HK-2 (cell line): Measurements from ENCODE around the gene NOM1.
"Not testable (repeated sequence)": the region's sequence is repeated elsewhere in the genome, so short reads cannot be mapped to it uniquely, and the experiment has no call there.

Experiments used
- DNase-seq: peaks from one replicate; pipeline ENCODE4 v3.0.0-alpha.2; 2018; ENCODE audit not compliant: unreplicated experiment

The NOM1 gene, protein sequence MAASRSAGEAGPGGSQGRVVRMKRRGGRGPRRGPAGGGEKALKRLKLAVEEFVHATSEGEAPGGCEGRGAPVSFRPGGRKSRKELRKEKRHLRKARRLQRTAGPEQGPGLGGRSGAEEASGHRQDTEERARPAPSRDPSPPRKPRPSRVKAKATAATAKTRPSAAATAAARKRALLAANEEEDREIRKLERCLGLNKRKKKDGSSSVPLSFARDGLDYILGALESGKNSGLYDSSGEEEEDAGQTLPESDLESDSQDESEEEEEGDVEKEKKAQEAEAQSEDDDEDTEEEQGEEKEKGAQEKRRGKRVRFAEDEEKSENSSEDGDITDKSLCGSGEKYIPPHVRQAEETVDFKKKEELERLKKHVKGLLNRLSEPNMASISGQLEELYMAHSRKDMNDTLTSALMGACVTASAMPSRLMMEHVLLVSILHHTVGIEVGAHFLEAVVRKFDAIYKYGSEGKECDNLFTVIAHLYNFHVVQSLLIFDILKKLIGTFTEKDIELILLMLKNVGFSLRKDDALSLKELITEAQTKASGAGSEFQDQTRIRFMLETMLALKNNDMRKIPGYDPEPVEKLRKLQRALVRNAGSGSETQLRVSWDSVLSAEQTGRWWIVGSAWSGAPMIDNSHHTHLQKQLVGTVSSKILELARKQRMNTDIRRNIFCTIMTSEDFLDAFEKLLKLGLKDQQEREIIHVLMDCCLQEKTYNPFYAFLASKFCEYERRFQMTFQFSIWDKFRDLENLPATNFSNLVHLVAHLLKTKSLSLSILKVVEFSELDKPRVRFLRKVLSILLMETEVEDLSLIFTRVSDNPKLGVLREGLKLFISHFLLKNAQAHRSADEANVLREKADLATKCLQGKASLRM

DNA sequence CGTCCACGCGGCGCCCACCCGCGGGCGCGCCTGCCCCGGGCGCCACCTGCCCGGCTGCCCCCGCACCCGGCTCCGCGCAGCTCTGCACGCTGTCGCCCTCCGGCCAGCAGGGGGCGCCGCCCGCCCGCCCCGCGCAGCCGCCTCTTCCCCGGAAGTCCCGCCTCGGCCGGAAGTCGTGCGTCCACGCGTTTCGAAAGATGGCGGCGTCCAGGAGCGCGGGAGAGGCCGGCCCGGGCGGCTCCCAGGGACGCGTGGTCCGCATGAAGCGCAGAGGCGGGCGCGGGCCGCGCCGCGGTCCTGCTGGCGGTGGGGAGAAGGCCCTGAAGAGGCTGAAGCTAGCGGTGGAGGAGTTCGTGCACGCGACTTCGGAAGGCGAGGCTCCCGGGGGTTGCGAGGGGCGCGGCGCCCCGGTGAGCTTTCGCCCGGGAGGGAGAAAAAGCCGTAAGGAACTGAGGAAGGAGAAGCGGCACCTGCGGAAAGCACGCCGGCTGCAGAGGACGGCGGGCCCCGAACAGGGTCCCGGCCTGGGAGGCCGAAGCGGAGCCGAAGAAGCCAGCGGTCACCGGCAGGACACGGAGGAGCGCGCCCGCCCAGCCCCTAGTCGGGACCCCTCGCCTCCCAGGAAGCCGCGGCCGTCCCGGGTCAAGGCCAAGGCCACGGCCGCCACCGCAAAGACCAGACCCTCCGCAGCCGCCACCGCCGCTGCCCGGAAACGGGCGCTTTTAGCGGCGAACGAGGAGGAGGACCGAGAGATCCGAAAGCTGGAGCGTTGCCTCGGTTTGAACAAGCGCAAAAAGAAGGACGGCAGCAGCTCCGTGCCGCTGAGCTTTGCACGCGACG, at the start of gene NOM1:
NOM1 (plus strand) TSS at position 172 of the 840 bp plus-strand sequence; CDS start at position 198, 26 bp downstream.
- peak; percentile 90 for DNase-seq

DNA sequence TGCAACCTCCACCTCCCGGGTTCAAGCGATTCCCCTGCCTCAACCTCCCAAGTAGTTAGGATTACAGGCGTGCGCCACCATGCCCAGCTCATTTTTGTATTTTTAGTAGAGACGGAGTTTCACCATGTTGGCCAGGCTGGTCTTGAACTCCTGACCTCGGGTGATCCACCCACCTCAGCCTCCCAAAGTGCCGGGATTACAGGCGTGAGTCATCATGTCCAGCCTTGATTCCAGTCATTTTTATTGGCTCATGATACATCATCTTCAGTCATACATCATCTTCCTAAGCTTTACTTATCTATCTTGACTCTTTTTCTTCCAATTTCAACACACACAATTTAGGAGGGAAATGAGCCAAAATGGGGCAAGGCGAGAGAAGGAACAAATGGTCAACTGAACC, 49.4 kb upstream of the NOM1 start:
- DNase-seq, result not testable (repeated sequence)

DNA sequence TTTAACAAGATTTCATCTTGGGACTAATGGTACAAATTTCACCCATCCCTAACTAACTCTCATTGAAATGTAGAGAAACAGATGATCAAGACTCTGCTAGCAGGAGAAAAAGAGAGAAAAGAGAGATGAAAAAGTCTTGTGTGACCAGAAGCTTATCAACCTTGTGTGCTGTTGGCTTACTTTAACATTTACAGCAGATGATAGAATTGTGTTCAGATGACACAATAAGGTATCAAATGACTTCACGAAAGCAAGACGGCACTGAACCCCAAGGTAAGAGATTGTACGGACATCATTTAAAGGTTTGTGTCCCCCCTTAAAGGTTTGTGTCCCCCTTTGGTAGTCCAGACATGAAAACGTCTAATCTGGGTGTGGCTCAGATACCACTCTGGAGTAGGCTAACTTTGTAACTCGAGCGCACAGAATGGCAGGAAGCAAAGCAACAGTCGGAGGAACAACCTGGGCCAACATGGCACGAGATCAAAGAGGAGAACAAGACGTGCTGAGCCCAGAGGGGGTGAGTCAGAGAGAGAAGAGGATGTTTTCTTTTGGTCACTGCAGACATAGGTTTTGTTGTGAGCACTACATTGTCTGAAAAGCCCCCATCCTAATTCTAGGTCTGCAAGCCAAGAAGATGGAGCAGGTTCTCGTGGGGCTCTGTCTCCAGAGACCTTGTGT, 46.1 kb upstream of the NOM1 start:
- DNase-seq, result no peak

DNA sequence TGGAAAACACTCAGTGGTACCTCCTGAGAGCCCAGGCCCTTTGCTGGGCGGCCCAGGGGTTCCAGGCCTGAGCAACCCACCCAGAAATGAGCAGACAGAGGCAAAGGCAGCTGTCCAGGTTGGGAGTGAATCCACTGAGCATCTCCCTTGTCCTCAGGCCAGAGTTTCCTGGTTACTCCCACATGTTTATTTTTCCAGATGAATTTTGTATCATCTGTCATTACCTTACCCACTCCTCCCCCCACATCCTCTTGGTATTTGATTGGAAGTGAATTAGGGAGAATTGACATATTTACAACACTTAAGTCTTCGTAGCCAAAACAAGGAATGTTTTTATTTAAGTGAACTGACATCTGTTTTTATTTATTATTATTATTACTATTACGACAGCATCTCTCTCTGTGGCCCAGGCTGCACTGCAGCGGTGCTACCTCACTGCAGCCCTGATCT, 43.3 kb upstream of the NOM1 start:
- DNase-seq, result no peak

DNA sequence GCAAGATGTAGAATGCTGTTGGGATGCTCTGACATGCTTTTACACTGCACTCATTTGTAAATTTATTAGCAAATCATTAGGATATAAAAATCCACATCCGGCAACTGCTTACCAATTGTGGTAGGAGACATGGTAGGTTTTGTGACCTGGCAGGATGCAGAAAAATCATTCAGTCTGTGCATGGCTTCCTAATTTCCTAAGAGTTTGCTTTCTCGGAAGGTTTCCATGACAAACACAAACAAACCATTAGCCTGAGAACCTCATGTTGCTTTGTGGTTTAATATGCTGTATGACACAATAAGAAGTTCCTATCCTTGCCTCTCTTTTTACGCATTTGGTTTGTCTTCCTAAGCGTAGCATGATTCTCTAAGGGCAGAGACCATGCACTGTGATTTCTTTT, 41.9 kb upstream of the NOM1 start:
- no peak for DNase-seq

DNA sequence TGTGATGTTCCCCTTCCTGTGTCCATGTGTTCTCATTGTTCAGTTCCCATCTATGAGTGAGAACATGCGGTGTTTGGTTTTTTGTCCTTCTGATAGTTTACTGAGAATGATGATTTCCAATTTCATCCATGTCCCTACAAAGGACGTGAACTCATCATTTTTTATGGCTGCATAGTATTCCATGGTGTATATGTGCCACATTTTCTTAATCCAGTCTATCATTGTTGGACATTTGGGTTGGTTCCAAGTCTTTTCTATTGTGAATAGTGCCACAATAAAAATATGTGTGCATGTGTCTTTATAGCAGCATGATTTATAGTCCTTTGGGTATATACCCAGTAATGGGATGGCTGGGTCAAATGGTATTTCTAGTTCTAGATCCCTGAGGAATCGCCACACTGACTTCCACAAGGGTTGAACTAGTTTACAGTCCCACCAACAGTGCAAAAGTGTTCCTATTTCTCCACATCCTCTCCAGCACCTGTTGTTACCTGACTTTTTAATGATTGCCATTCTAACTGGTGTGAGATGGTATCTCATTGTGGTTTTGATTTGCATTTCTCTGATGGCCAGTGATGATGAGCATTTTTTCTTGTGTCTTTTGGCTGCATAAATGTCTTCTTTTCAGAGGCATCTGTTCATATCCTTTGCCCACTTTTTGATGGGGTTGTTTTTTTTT, 39.8 kb upstream of the NOM1 start:
- not testable (repeated sequence) for DNase-seq

DNA sequence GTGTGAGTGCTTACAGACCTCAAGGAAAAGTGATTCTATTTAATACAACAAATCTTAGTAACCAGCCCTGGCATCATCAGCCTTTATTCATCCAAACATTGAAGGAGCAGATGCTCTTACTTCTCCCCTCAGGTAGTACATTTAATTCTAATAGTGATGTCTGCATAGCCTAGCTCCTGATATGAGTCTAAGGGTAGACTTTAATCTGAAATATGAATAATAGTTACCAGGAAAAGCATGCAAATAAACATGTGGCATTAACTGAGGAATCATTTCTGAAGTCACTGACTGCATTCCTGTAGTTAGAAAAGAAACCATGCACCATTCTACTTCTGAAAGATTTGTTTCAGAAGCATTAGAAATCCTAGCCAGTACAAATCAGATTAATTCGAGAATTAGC, 30.9 kb upstream of the NOM1 start:
- no peak for DNase-seq

DNA sequence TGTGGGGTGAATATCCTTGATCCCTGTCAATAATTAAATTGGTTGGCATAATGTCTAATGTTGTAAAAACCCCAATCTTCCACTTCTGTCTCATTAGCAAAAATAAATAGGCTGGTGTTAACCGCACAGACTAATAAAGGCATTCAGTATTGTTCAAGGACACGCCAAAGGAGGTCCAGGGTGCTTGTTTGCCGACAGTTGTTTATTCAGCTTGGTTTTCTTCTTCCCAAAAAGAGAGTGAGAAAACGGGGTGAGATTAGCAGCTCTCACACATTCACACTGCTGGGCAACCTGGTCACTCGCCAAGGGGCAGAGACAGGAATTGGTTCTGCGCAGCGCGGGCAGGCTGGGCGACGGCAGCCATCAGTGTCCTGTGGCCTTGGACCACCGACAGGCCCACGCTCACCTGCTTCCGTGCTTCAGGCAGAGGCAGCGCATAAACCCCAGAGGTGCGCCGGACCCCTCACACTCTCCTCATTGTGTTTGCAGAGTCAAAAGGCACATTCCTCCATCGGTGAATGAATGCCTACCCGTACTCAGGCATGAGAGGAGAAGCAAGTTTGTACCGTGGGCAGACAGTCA, 30.3 kb upstream of the NOM1 start:
- DNase-seq, result no peak

DNA sequence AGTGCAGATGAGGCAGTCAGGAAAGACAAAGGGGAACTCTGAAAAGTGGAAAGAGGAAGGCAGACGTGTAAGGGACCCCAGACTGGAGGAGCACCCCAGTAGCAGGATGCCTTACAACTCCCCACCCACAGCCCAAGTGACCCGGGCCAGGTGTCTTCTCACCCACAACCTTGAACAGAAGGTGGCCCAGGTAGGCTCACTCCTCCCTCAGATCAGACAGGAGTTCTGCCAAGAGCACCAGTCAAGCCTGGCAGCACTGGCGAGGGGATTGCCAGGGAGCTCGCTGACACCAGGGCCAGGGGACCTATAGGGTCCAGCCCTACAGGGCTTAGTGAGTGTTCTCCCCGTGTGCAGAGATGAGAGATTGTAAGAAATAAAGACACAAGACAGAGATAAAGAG, 29.4 kb upstream of the NOM1 start:
- no peak for DNase-seq

DNA sequence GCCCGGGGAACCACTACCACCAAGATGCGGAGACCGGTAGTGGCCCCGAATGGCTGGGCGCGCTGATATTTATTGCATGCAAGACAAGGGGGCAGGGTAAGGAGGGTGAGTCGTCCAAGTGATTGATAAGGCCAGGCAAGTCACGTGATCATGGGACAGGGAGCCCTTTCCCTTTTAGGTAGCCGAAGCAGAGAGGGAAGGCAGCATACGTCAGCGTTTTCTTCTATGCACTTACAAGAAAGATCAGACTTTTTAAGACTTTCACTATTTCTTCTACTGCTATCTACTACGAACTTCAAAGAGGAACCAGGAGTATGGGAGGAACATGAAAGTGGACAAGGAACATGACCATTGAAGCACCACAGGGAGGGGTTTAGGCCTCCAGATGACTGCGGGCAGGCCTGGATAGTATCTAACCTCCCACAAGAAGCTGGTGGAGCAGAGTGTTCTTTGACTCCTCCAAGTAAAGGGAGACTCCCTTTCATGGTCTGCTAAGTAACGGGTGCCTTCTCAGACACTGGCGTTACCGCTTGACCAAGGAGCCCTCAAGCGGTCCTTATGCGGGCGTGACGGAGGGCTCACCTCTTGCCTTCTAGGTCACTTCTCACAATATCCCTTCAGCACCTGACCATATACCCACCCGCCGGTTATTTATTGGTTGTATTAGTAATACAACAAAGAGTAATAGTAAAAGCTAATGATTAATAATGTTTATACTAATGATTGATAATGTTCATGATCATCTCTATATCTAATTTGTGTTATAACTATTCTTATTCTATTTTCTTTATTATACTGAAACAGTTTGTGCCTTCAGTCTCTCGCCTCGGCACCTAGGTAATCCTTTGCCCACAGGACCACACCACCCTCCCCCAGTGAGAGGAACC, 28.8 kb upstream of the NOM1 start:
- DNase-seq, result not testable (repeated sequence)

DNA sequence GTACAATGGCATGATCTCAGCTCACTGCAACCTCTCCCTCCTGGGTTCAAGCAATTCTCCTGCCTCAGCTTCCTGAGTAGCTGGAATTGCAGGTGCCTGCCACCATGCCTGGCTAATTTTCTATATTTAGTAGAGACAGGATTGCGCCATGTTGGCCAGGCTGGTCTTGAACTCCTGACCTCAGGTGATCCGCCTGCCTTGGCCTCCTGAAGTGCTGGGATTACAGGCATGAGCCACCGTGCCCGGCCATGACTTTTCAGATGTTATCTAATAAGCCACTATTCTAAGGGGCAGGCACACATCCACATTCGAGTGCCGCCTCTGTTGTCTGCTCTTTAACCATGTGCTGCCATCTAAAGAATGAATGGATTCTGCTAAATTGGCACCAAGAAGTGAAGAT, 27.2 kb upstream of the NOM1 start:
- not testable (repeated sequence) for DNase-seq

DNA sequence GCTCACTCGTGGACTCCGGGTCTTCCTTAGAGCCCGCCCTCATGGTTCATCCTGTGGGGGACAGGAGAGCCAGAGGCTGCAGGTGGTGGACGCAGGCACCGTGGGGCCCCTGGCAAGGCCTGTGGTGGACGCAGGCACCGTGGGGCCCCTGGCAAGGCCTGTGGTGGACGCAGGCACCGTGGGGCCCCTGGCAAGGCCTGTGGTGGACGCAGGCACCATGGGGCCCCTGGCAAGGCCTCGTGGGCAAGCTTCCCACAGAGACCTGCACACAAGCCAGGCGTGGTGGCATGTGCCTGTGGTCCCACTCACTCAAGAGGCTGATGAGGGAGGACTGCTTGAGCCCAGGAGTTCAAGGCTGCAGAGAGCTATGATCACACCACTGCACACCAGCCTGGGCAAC, 23.7 kb upstream of the NOM1 start:
- DNase-seq, result not testable (repeated sequence)

DNA sequence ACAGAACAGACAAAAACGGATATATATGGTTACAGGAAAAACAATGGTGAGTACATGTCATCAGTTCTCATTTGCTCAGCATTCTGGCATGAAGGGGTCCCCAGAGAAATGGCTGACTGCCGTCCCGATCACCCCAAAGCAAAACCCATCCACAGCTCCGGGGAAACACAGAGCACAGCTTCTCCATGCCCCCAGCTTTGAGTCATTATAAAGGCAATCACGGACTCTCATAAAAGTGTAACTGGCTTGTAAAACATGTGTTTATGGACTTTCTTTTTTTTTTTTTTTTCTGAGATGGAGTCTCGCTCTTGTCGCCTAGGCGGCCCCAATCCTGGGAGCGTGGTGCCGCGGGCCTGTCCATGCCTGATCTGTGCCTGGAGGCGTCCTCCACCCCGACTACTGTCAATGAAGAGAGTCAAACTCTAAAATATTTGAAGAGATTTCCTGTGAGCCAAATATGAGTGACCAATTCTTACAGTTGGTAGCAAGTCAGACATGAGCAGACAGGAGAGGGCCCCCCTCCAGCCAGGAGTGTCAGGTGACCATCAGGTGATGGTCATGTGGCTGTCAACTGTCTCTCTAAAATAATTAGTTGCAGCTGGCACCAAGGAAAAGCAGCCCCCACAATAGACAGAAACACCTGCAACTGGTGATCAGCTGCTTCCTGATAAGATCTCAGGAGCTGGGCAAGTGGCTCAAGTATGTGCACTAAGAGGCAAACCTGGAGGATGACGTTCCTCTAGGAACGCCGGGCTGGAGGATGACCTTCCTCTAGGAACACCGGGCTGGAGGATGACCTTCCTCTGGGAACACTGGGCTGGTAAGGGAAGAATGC, 21.7 kb upstream of the NOM1 start:
- no peak for DNase-seq

DNA sequence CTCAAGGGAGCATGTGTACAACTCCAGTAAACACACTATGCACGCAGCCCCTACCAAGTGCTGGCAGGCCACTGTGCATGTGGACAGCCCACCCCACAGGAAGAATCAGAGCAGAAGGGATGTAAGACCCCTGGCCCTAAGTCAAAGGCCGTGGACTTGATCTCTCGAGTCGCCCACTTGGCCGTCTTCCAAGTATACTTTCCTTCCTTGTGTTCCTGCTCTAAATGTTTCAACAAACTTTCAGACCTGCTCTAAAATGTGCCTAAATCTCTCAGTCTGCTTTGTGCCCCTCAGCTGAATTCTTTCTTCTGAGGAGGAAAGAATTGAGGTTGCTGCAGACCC, 21.1 kb upstream of the NOM1 start:
- no peak for DNase-seq

DNA sequence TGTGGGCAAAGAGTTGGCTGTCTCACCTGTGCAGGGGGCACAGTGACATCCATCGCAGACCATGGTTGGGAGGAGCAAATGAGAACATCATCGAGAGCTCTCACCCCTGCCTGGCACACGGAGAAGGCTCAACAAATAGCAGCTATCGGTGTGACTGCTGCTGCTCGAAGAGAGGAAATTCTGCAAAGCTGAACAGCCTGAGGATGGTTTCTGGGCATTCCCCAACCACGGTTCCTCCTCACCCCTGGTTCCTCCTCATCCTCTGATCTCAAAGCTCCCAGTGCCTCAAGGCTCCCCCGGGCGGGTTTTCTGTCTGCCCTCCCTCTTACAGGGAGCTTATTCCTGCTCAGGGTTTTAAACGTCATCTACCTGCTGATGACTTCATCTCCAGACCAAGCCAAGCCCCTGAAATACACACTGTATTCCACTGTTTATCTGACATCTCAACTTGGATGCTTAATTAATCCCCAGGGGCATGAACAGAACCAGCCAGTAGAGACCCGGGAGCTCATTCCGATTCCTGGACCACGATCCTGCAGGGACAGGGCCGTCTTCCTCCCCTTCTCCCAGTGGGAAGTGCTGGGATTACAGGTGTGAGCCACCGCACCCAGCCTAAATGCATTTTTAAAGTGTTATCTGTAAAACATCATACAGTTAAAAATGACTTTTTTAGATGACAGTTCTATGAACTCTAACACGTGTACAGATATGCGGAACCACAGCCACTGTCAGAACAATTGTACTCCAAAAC, 19.5 kb upstream of the NOM1 start:
- DNase-seq, result no peak

DNA sequence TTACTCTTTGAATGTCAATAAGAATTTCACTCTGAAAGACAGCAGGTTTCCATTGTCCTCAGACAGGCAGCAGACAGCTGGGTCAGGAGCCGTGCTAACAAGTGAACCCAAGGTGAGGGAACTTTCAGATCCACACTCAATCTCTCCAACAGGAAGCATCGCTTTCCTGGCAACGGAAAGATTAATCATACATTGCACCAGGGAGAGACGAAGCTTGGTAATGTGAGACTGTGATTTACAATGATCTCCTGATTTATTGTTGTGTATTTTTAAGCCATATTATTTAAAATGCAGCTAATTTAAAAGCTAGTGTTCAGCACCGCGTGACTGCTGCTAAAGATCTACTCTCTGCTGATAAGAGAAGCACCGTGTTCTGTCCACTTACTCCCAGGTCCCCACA, 17.5 kb upstream of the NOM1 start:
- DNase-seq, result no peak

DNA sequence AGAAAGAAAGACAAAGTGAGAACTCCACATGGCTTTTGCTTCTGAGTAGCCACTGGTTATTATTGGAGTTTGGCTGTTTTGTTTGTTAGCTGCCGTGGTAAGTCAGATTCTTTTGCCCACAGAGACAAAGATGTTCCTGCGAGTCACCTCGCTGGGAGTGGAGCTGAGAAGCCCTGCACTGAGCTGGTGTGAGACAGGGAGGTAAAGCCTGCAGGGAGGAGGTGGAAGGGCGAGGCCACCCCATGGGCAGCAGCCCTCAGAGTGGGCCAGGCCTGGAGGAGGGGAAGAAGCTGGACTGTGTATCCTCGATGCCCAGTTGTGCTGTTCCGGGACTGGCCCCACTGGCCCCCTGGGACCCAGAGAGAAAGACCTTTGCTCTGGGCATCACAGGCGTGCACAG, 14.3 kb upstream of the NOM1 start:
- no peak for DNase-seq

DNA sequence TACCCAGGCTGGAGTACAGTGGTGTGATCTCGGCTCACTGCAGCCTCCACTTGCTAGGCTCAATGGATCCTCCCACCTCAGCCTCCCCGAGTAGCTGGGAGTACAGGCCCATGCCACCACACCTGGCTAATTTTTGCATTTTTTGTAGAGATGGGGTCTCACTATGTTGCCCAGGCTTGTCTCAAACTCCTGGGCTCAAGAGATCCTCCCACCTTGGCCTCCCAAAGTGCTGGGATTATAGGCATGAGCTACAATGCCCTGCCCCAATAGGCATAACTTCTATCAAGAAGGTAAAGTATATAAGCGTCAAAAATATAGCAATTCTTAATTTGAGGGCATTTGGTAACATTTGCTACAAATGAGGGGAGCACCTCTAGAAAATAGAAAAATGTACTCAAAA, 12.7 kb upstream of the NOM1 start:
- not testable (repeated sequence) for DNase-seq
